H1 (cell line): ENCODE data around the gene PLXNB3. TPM values are rescaled to one million over a fixed set of nuclear protein-coding genes. Genes with fewer than 3 reads are reported as not detected.

ENCODE experiments used
- CHD2 ChIP-seq: IDR thresholded peaks from 2 replicates; pipeline ENCODE4 v1.6.1; 2012; ENCODE audit warnings: low read length, improper control_type of control experiment
- CHD7 ChIP-seq: fragments of 300-600 bp; sonication (generic); IDR thresholded peaks from 2 replicates; pipeline ENCODE4 v1.7.1; 2012; ENCODE audit warnings: low read length, moderate library complexity, mild to moderate bottlenecking, inconsistent platforms; ENCODE audit not compliant: insufficient replicate concordance
- CREB1 ChIP-seq: IDR thresholded peaks from 2 replicates; pipeline ENCODE4 v1.6.1; 2012; ENCODE audit warnings: inconsistent platforms
- KDM1A ChIP-seq: fragments of 200-600, 300-600 bp; sonication (generic); IDR thresholded peaks from 2 replicates; pipeline ENCODE4 v1.7.1; 2016; ENCODE audit warnings: mild to moderate bottlenecking, low read length, borderline replicate concordance
- MAFK ChIP-seq: IDR thresholded peaks from 2 replicates; pipeline ENCODE4 v1.6.1; 2012; ENCODE audit warnings: low read depth, mild to moderate bottlenecking, improper control_type of control experiment, low read length
- POLR2AphosphoS5 ChIP-seq: IDR thresholded peaks from 2 replicates; pipeline ENCODE4 v1.6.1; 2011; ENCODE audit warnings: low read depth, low read length
- polyA plus RNA-seq, 7 experiments: library from polyadenylated mRNA; depleted of rRNA in 3 of 7; stranded (reverse) in 5 of 7; unstranded in 2 of 7; fragments of >200 nt in 5 of 7; fragments of 200-250 nt in 2 of 7; gene quantifications; 1 replicate in 5 of 7; 2 replicates in 1 of 7; 4 replicates in 1 of 7; pipeline versions ENCODE4 v1.2.1 to v1.2.3, GENCODE V29; 2011 to 2013; ENCODE audit warnings: missing spikeins in 2 of 7, mixed read lengths in 2 of 7
- total RNA-seq: library from RNA; stranded (reverse); fragmentation: NEBNext Ultra II Directional; extraction: Animal tissue kit (Norgen Biotek cat#: 25700); gene quantifications from 2 replicates; pipeline ENCODE4 v1.2.1, GENCODE V29; 2021

The PLXNB3 gene
- total and polyA plus RNA-seq, 2 of the 8 experiments (the other 6 are each of a cell fraction or from before 2014, with no cell fraction given): 1.2 to 2.7 TPM

GRCh38 chrX:153767674-153768055 is 3.6 kb downstream of the PLXNB3 start (continued):
- TF ChIP-seq CHD7: no peak
- TF ChIP-seq POLR2AphosphoS5: no peak
- no peak for TF ChIP-seq CREB1
- TF ChIP-seq KDM1A: no peak
- TF ChIP-seq MAFK: no peak
- no peak for TF ChIP-seq CHD2
